Inferior parietal cortex (tissue), 1 donor: ENCODE data around the gene CCNDBP1.

ENCODE experiments used
- DNase-seq: peaks from one replicate; pipeline ENCODE4 v3.0.0-alpha.2; 2016; ENCODE audit errors: extremely low spot score

CCNDBP1 gene

DNA sequence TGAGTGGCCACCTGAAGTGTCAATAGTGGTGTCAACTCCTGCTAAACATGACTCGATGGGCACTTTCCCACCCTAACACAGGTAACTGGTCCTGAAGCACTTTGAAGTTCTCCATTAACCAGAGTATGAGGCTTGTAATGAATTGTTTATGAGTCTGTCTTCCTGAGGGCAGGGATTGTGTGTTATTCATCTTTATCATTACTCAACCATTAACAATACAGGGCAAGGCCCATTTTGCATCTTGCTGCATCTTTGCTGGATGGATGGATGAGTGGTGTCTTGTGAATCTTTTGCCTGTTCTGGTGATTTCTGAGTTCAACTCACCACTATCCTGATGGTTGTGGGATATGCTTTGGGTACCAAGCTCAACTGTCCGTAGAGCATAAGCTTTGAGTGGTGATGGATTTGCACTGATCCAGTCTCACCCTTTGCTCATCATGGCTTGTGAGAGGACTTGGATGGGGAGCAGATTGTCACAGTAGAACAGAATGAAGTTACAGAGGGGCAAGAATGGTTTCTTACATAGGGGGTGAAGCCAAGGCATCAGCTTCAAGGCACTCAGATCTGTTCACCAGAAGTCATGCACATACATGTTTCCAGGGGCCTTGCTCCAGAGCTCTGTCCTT, 57.9 kb downstream of the CCNDBP1 start:
- DNase-seq: no peak

DNA sequence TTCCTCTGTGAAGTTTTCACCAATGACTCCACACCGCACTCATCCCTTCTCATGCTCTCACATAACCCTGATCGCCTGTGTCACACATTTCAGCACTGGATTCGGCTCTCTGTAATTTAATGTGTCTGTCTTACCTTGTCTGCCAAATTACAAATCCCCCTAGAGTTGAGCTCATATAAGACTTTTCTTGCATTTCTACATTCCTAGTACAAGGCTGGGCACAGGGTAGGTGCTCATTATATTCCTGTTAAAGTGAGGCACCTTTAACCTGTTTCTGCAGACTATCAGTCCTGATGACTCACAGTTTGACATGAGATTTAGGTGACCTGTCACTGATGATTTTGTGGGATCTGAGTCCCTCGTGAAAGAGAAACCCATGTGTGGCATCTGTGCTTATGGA, 58.9 kb downstream of the CCNDBP1 start:
- no peak for DNase-seq

DNA sequence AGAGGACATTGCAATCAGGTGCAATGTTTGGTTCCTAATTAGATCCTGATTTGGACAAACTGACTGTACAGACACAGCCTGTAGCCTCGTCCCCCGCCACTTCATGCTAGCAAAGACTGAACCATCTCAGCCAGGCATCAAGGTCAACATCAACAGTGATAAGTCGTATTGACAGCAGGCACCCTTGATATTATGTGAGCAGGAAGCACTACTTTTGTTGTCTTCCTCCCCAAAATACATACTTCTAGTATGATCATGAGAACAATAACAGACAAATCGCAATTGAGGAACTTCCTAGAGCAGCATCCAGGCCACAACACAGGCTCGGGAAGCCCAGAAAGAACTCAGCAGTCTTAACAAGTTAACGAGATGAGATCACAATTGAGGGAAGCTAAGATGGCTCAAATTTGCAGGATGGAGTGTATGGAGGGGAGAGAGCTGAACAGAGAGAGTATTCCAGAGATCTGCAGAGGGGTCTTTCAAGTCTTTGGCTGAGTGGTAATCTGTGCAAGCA, 61.1 kb downstream of the CCNDBP1 start:
- DNase-seq: no peak
